AG04449 (cell line): Measurements from ENCODE around the gene TEDC2.

Experiments used
- CTCF ChIA-PET: fragments of 350-600 bp; formaldehyde crosslinking; extraction: SDS; loops from one replicate; lab custom pipeline; 2021; ENCODE audit warnings: antibody characterized with exemption; lab: Yijun Ruan, JAX
- POLR2A ChIA-PET: fragments of 400-600, 350-600 bp; formaldehyde crosslinking; extraction: SDS; loops from one replicate; lab custom pipeline; 2020; ENCODE audit warnings: antibody characterized with exemption, inconsistent platforms; lab: Yijun Ruan, JAX
- DNase-seq: peaks from one replicate; pipeline ENCODE4 v3.0.0-alpha.2; 2010; ENCODE audit warnings: low read depth, low spot score
- H3K4me3 ChIP-seq: 2 replicates; pipeline ENCODE4 v1.5.1; 2011; ENCODE audit warnings: low read depth, mild to moderate bottlenecking, control low read depth, low read length
- CTCF ChIP-seq: IDR thresholded peaks from one replicate; pipeline ENCODE4 v1.5.1; 2011; ENCODE audit warnings: mild to moderate bottlenecking, moderate library complexity, low read length, control low read depth, inconsistent platforms; ENCODE audit not compliant: insufficient read depth; ENCODE audit errors: missing control alignments

The TEDC2 gene

GRCh38 chr16:2494616-2495015 lies 34.7 kb downstream of the TEDC2 start:
- ChIA-PET CTCF (interaction anchor here (0.9 to 1.0 kb wide), 3 partner anchors 9 to 65 kb away, joined by 3 read pairs; partner anchors contain the start of genes CCNF and TBC1D24), POLR2A (no interaction called here)
- no peak overlapping the region for H3K4me3 ChIP-seq
- no peak for TF ChIP-seq CTCF
- no peak for DNase-seq

GRCh38 chr16:2495041-2495440 lies 35.1 kb downstream of the TEDC2 start:
- ChIA-PET CTCF (no interaction called here), POLR2A (interaction anchor here (0.6 kb wide), 1 partner anchor 19 kb away, joined by 3 read pairs; the partner anchor contains the start of gene ATP6V0C)
- no peak overlapping the region for H3K4me3 ChIP-seq
- no peak for TF ChIP-seq CTCF
- no peak for DNase-seq

DNA sequence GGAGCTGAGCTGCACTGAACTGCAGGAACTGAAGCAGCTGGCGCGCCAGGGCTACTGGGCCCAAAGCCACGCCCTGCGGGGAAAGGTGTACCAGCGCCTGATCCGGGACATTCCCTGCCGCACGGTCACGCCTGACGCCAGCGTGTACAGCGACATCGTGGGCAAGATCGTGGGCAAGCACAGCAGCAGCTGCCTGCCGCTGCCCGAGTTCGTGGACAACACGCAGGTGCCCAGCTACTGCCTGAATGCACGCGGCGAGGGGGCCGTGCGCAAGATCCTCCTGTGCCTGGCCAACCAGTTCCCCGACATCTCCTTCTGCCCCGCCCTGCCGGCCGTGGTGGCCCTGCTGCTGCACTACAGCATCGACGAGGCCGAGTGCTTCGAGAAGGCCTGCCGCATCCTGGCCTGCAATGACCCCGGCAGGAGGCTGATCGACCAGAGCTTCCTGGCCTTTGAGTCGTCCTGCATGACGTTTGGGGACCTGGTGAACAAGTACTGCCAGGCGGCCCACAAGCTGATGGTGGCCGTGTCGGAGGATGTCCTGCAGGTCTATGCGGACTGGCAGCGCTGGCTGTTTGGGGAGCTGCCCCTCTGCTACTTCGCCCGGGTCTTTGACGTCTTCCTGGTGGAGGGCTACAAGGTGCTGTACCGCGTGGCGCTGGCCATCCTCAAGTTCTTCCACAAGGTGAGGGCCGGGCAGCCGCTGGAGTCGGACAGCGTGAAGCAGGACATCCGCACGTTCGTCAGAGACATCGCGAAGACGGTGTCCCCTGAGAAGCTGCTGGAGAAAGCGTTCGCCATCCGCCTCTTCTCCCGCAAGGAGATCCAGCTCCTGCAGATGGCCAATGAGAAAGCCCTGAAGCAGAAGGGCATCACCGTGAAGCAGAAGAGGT lies 36.6 kb downstream of the TEDC2 start:
- DNase-seq, result no peak
- ChIA-PET CTCF (interaction anchor here (0.8 to 2.0 kb wide), 4 partner anchors 13 to 66 kb away, joined by 3 to 5 read pairs (median 4); partner anchors contain the start of gene CCNF), POLR2A (no interaction called here)
- no peak overlapping the region for H3K4me3 ChIP-seq
- TF ChIP-seq CTCF, result no peak

- no peak overlapping the region for H3K4me3 ChIP-seq
- TF ChIP-seq CTCF, result no peak
- ChIA-PET CTCF (interaction anchor here (0.8 to 2.0 kb wide), 4 partner anchors 14 to 67 kb away, joined by 3 to 5 read pairs (median 4); partner anchors contain the start of gene CCNF), POLR2A (interaction anchor here (0.6 kb wide), 1 partner anchor 221 kb away, joined by 3 read pairs; no protein-coding TSS in a partner anchor)
- no peak for DNase-seq
Observed at GRCh38 chr16:2497116-2497630, 37.3 kb downstream of the TEDC2 start.

- CTCF ChIA-PET, result interaction anchor here (0.8 to 4.1 kb wide), 5 partner anchors 10 to 158 kb away, joined by 3 to 33 read pairs (median 4); partner anchors contain the start of gene ABCA3
- POLR2A ChIA-PET, result interaction anchor here (0.6 kb wide), 1 partner anchor 222 kb away, joined by 3 read pairs; no protein-coding TSS in a partner anchor
- TF ChIP-seq CTCF, result no peak
- DNase-seq, result no peak
- H3K4me3 ChIP-seq, result no peak overlapping the region
Observed at GRCh38 chr16:2497695-2498484, 38.0 kb downstream of the TEDC2 start.
